OCI-LY1 (cell line): ENCODE measurements around the gene SERF2.

Experiments
- H2AFZ ChIP-seq: fragments of 200-600 bp; sonication (generic), shearing (Covaris generic); 2 replicates; pipeline ENCODE4 v1.6.0; 2014; ENCODE audit warnings: antibody characterized with exemption, mild to moderate bottlenecking, low read length
- H3F3A ChIP-seq: fragments of 200-600 bp; sonication (generic), shearing (Covaris generic); 2 replicates; pipeline ENCODE4 v1.6.0; 2014; ENCODE audit warnings: mild to moderate bottlenecking, antibody characterized with exemption, low read length, moderate library complexity; ENCODE audit not compliant: insufficient read depth
- H3K27ac ChIP-seq: fragments of 200-600 bp; sonication (generic); 2 replicates; pipeline ENCODE4 v1.5.1; 2014; ENCODE audit warnings: low read length, mixed run types, mild to moderate bottlenecking, low read depth; ENCODE audit not compliant: poor library complexity, severe bottlenecking
- H3K27me3 ChIP-seq: fragments of 200-600 bp; sonication (generic); 2 replicates; pipeline ENCODE4 v1.6.0; 2014; ENCODE audit warnings: antibody characterized with exemption, mild to moderate bottlenecking, low read length, moderate library complexity; ENCODE audit not compliant: insufficient read depth
- H3K36me3 ChIP-seq: fragments of 200-600 bp; sonication (generic); 2 replicates; pipeline ENCODE4 v1.6.1; 2014; ENCODE audit warnings: mild to moderate bottlenecking, antibody characterized with exemption, low read length, moderate library complexity, mixed read lengths; ENCODE audit not compliant: insufficient read depth
- H3K4me1 ChIP-seq: fragments of 200-600 bp; sonication (generic); 2 replicates; pipeline ENCODE4 v1.5.1; 2014; ENCODE audit warnings: mild to moderate bottlenecking, low read length, moderate library complexity; ENCODE audit not compliant: insufficient read depth, severe bottlenecking
- H3K4me2 ChIP-seq: fragments of 200-600 bp; sonication (generic), shearing (Covaris generic); 2 replicates; pipeline ENCODE4 v1.6.1; 2014; ENCODE audit warnings: low read length
- H3K4me3 ChIP-seq: fragments of 200-600 bp; sonication (generic); 2 replicates; pipeline ENCODE4 v1.5.1; 2014; ENCODE audit warnings: low read length, low read depth, mild to moderate bottlenecking, mixed read lengths; ENCODE audit not compliant: poor library complexity, severe bottlenecking
- H3K79me2 ChIP-seq: fragments of 200-600 bp; shearing (Covaris generic); 2 replicates; pipeline ENCODE4 v1.6.1; 2016; ENCODE audit warnings: mixed run types, low read length, mixed read lengths; ENCODE audit not compliant: insufficient read depth
- H3K9ac ChIP-seq: fragments of 200-600 bp; sonication (generic), shearing (Covaris generic); 2 replicates; pipeline ENCODE4 v1.6.1; 2014; ENCODE audit warnings: mild to moderate bottlenecking, low read length, mixed read lengths
- H3K9me2 ChIP-seq: fragments of 200-600 bp; sonication (generic), shearing (Covaris generic); 2 replicates; pipeline ENCODE4 v1.6.1; 2014; ENCODE audit warnings: low read depth, mild to moderate bottlenecking, low read length, mixed read lengths
- H3K9me3 ChIP-seq: fragments of 200-600 bp; shearing (Covaris generic); 2 replicates; pipeline ENCODE4 v1.6.1; 2014; ENCODE audit warnings: low read length, mixed read lengths
- H4K20me1 ChIP-seq: fragments of 200-600 bp; sonication (generic), shearing (Covaris generic); 2 replicates; pipeline ENCODE4 v1.6.0; 2016; ENCODE audit warnings: mild to moderate bottlenecking, low read length; ENCODE audit not compliant: insufficient read depth
- EZH2 ChIP-seq: fragments of 200-600 bp; sonication (generic), shearing (Covaris generic); IDR thresholded peaks from 2 replicates; pipeline ENCODE4 v1.8.0; 2017; ENCODE audit warnings: borderline replicate concordance, mixed run types, mild to moderate bottlenecking, antibody characterized with exemption, low read length, moderate library complexity, mixed read lengths
- TF ChIP-seq, protein P1 (sequence below): fragments of 200-600 bp; sonication (generic), shearing (Covaris generic); IDR thresholded peaks from 2 replicates; pipeline ENCODE4 v1.5.1; 2017; ENCODE audit warnings: mild to moderate bottlenecking, antibody characterized with exemption, low read length, moderate library complexity, mixed read lengths

Gene SERF2

DNA sequence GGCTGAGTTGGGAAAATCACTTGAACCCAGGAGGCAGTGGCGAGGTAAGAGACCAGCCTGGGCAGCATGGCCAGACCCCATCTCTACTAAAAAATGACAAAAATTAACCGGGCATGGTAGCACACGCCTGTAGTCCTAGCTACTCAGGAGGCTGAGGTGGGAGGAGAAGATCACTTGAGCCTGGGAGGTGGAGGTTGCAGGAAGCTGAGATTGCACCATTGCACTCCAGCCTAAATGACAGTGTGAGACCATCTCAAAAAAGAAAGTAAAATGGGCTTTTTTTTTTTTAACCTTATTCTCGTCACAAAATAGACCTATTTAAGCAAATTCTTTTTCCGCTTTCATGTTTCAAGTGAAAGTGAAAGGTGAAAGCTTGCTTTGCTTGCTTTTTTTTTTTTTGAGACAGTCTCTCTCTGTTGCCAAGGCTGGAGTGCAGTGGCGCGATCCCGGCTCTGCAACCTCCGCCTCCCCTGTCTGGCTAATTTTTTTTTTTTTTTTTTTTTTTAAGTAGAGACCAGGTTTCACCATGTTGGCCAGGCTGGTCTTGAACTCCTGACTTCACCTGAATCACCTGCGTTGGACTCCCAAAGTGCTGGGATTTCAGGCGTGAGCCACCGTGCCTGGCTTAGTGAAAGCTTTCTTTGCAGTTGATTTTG, 42.3 kb upstream of the SERF2 start:
- Histone ChIP-seq H2AFZ (no peak overlapping the region), H3K9me3 (no peaks in the 10 kb centered on the region), H3K79me2 (peaks cover 82% of the 10 kb centered on the region), H3F3A (no peaks in the 10 kb centered on the region), H4K20me1 (peaks cover 5% of the 10 kb centered on the region; the same call in 1 of the 2 replicates), H3K36me3 (peaks cover 68% of the 10 kb centered on the region), H3K9ac (peak overlapping the region; percentile 36; the same call in 1 of the 2 replicates), H3K4me2 (peak overlapping the region; percentile 69), H3K4me1 (peaks cover 57% of the 10 kb centered on the region), H3K27me3 (no peaks in the 10 kb centered on the region), H3K9me2 (no peaks in the 10 kb centered on the region), H3K4me3 (peak overlapping the region; percentile 72), H3K27ac (peak overlapping the region; percentile 54)
- TF ChIP-seq, protein P1, sequence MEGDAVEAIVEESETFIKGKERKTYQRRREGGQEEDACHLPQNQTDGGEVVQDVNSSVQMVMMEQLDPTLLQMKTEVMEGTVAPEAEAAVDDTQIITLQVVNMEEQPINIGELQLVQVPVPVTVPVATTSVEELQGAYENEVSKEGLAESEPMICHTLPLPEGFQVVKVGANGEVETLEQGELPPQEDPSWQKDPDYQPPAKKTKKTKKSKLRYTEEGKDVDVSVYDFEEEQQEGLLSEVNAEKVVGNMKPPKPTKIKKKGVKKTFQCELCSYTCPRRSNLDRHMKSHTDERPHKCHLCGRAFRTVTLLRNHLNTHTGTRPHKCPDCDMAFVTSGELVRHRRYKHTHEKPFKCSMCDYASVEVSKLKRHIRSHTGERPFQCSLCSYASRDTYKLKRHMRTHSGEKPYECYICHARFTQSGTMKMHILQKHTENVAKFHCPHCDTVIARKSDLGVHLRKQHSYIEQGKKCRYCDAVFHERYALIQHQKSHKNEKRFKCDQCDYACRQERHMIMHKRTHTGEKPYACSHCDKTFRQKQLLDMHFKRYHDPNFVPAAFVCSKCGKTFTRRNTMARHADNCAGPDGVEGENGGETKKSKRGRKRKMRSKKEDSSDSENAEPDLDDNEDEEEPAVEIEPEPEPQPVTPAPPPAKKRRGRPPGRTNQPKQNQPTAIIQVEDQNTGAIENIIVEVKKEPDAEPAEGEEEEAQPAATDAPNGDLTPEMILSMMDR = no peak
- TF ChIP-seq EZH2 = no peak

DNA sequence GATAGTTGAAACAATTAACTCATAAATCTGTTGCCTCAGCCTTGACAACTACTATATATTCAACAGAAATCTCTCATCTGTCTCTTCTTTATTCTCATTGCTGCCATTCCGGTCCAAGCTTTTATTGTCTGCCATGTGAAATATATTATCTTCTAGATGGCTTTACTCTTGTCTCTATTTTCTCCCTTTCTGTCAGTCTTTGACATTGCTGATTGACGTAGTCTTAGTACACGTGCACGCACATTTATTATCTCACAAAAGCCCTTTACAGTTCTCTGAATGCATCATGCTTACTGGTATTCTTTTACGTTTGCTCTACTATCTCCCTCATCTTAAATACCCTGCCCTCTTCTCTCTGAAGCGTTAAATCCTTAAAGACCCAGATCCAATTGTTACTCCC, 40.2 kb upstream of the SERF2 start:
- Histone ChIP-seq H2AFZ (no peak overlapping the region), H3F3A (no peaks in the 10 kb centered on the region), H3K36me3 (peaks cover 84% of the 10 kb centered on the region), H3K79me2 (peaks cover 81% of the 10 kb centered on the region), H3K9me2 (no peaks in the 10 kb centered on the region), H3K27me3 (no peaks in the 10 kb centered on the region), H3K4me2 (peak overlapping the region; percentile 32; the same call in 1 of the 2 replicates), H3K4me3 (no peak overlapping the region), H3K4me1 (peaks cover 46% of the 10 kb centered on the region), H3K9ac (no peak overlapping the region), H3K27ac (no peak overlapping the region), H4K20me1 (peaks cover 5% of the 10 kb centered on the region; the same call in 1 of the 2 replicates), H3K9me3 (no peaks in the 10 kb centered on the region)
- TF ChIP-seq EZH2 = no peak
- TF ChIP-seq, protein P1 = no peak

DNA sequence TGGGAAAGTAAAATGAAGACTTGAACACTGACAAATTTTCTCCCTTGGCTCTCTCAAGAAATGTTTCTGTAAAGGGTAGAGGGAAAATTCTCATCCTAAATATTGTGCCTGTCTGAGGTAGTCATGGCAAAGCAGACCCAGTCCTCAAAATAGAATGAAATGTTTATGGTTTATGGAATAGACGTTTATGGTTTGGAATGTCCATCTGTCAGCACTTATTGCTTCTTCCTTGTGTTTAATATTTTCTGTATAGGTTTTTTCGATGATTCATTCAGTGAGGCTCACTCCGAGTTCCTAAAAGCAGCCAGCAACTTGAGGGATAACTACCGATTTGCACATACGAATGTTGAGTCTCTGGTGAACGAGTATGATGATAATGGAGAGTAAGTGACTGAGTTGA, 29.3 kb upstream of the SERF2 start:
- no peak for TF ChIP-seq EZH2
- TF ChIP-seq, protein P1 = no peak
- H3K9me3 ChIP-seq = no peaks in the 10 kb centered on the region
- no peak overlapping the region for H2AFZ ChIP-seq
- H4K20me1 ChIP-seq = no peaks in the 10 kb centered on the region
- H3K4me2 ChIP-seq = no peak overlapping the region
- no peaks in the 10 kb centered on the region for H3K79me2 ChIP-seq
- H3K27ac ChIP-seq = no peak overlapping the region
- no peak overlapping the region for H3K9ac ChIP-seq
- peaks cover 93% of the 10 kb centered on the region for H3K36me3 ChIP-seq
- H3K4me1 ChIP-seq = no peaks in the 10 kb centered on the region
- no peak overlapping the region for H3K4me3 ChIP-seq
- H3F3A ChIP-seq = peaks cover 15% of the 10 kb centered on the region
- no peaks in the 10 kb centered on the region for H3K27me3 ChIP-seq
- H3K9me2 ChIP-seq = no peaks in the 10 kb centered on the region
